Ovary (tissue), 9 donors: ENCODE results near the gene TLE2. TPM values are rescaled to one million over a fixed set of nuclear protein-coding genes. Genes with fewer than 3 reads are reported as not detected.
A peak's percentile ranks its signal among the peaks of the same experiment; 100 is the strongest.

ENCODE experiments used
- DNase-seq, 5 donors: peaks; one replicate each; pipeline ENCODE4 v3.0.0-alpha.2; 2019 to 2020
- H3K27ac ChIP-seq, 2 donors: fragments of 200-600 bp; one replicate each; pipeline versions ENCODE4 v1.5.1 to v1.8.0; 2019 to 2022
- H3K27me3 ChIP-seq: fragments of 200-600 bp; one replicate; pipeline ENCODE4 v1.8.0; 2022
- H3K36me3 ChIP-seq: fragments of 200-600 bp; sonication (generic); one replicate; pipeline ENCODE4 v1.5.1; 2019
- H3K4me1 ChIP-seq: one replicate; pipeline ENCODE4 v1.8.1; 2013; ENCODE audit warnings: mild to moderate bottlenecking, moderate library complexity; ENCODE audit not compliant: insufficient read depth
- H3K4me3 ChIP-seq: fragments of 200-600 bp; sonication (generic); one replicate; pipeline ENCODE4 v1.5.1; 2017
- H3K9me3 ChIP-seq, 2 donors: fragments of 200-600 bp in 1 of 2; sonication (generic) in 1 of 2; one replicate each; pipeline versions ENCODE4 v1.5.1 to v1.8.1; 2013 to 2019; ENCODE audit warnings: mild to moderate bottlenecking in 1 of 2, moderate library complexity in 1 of 2
- CTCF ChIP-seq, 3 donors: fragments of 450-650 bp in 2 of 3; fragments of 200-600 bp in 1 of 3; IDR thresholded peaks; one replicate each; pipeline versions ENCODE4 v1.5.1 to v1.8.0; 2016 to 2022; ENCODE audit warnings: antibody characterized with exemption in 3 of 3, mild to moderate bottlenecking in 1 of 3
- EP300 ChIP-seq: sonication (generic); formaldehyde crosslinking; IDR thresholded peaks from one replicate; pipeline ENCODE4 v1.6.1; 2017; ENCODE audit warnings: antibody characterized with exemption
- POLR2A ChIP-seq: fragments of 450-650 bp; IDR thresholded peaks from one replicate; pipeline ENCODE4 v1.6.1; 2017; ENCODE audit warnings: antibody characterized with exemption, mild to moderate bottlenecking, moderate library complexity
- WGBS, 3 donors: extraction: QIAGEN DNeasy Blood & Tissue Kit in 1 of 3; methylation state at CpG; one replicate each; pipeline versions ENCODE4 v1.1.5 to v1.1.7; 2013 to 2017; 5-methylcytosine and 5-hydroxymethylcytosine counted together
- intact Hi-C, 4 donors: fragments of 100-400 bp; cut with DNase I; formaldehyde crosslinking; loops; one replicate each; pipeline versions ENCODE4 v1.11.0 to v1.15.1; 2022 to 2023
- polyA plus RNA-seq, 2 donors: library from polyadenylated mRNA; stranded (reverse); fragments of 200-250 nt in 1 of 2; fragments of 350-450 nt in 1 of 2; fragmentation: Illumina TruSeq in 1 of 2; extraction: RNeasy Lipid Tissue Mini Kit (QIAGEN cat#74804) in 1 of 2; gene quantifications; one replicate each; pipeline ENCODE4 v1.2.3, GENCODE V29; 2013 to 2014
- total RNA-seq, 7 donors: library from RNA; depleted of rRNA in 2 of 7; stranded (reverse); fragments of >200 nt in 2 of 7; fragmentation: NEBNext Ultra II Directional in 3 of 7; extraction: Animal tissue kit (Norgen Biotek cat#: 25700) in 3 of 7; gene quantifications; one replicate each; pipeline versions ENCODE4 v1.1.0 to v1.2.4, GENCODE V29; 2016 to 2023
- donor health status: DM: no; HTN: no; CAD: no; lungs with moderate emphysema.
- donor health status: DM: no; HTN: no; CAD: no.
- donor health status: Bipolar disorder and iron deficiency.
- donor health status: DM: yes; HTN: yes; CAD: no.
- donor health status: DM: no; HTN: no; CAD: no.
- donor health status: DM: yes; HTN: yes; CAD: no.

TLE2 gene
- total and polyA plus RNA-seq, 9 donors: 15.1 to 43.9 (median 35.0) TPM

DNA sequence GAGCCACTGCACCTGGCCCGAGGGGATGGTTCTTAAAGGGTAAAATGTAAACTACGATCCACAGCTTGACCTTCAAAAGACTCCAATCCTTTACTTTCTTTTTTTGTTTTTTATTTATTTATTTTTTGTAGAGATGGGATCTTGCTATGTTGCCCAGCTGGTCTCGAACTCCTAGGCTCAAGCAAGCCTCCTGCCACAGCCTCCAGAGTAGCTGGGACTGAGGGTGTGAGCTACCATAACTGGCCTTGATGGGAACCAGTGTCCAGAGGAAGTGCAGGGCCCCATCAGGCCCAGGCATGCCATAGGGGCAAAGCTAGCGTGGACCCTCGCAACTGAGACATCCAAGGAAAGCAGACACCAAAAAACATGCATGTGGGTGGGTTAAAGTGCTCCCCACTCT is 66.0 kb downstream of the TLE2 start:
- TF ChIP-seq EP300 (no peak), POLR2A (no peak), CTCF (IDR thresholded peaks at IDR 0.05) (no peak)
- Histone ChIP-seq H3K4me1 (no peaks in the 10 kb centered on the region), H3K27me3 (no peaks in the 10 kb centered on the region), H3K36me3 (no peaks in the 10 kb centered on the region), H3K9me3 (no peaks in the 10 kb centered on the region), H3K27ac (no peak overlapping the region), H3K4me3 (no peak overlapping the region)
- intact Hi-C loops: loop anchor here in 2 of 4 donors (5.0 to 10.0 kb wide), 2 partner anchors 132 to 199 kb away; partner anchors contain the start of gene GNA11 (in 1 of the 2)
- WGBS, 3 donors: 79 to 88% (median 80%) methylated on average over 5 of the region's 5 CpGs
- DNase-seq: no peak

- intact Hi-C loops: loop anchor here in 2 of 4 donors (5.0 to 10.0 kb wide), 2 partner anchors 133 to 200 kb away; partner anchors contain the start of gene GNA11 (in 1 of the 2)
- Histone ChIP-seq H3K9me3 (no peaks in the 10 kb centered on the region), H3K4me3 (no peak overlapping the region), H3K4me1 (no peaks in the 10 kb centered on the region), H3K27me3 (no peaks in the 10 kb centered on the region), H3K36me3 (no peaks in the 10 kb centered on the region), H3K27ac (no peak overlapping the region)
- TF ChIP-seq POLR2A (no peak), CTCF (IDR thresholded peaks at IDR 0.05) (peak; percentile 44 to 95 (median 95))
- WGBS, 3 donors: 17 to 28% (median 22%) methylated on average over 17 of the region's 17 CpGs
- peak in 2 of 5 donors; percentile 50 to 69 for DNase-seq
Observed at GRCh38 chr19:2962018-2962670, 66.9 kb downstream of the TLE2 start.

DNA sequence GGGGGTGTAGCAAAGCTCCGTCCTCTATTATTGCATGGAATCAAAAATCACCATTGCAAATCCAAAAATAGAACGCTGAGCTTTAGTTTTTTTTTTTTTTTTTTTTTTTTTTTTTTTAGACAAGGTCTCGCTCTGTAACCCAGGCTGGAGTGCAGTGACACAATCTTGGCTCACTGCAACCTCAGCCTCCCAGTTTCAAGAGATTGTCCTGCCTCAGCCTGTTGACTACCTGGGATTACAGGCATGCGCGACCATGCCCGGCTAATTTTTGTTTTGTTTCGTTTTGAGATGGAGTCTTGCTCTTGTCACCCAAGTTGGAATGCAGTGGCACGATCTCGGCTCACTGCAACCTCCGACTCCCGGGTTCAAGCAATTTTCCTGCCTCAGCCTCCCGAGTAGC is 69.0 kb downstream of the TLE2 start:
- intact Hi-C loops: loop anchor here in 2 of 4 donors (5.0 to 10.0 kb wide), 2 partner anchors 135 to 202 kb away; partner anchors contain the start of gene GNA11 (in 1 of the 2)
- H3K36me3 ChIP-seq: no peaks in the 10 kb centered on the region
- WGBS, 3 donors: 79 to 84% (median 80%) methylated on average over 12 of the region's 12 CpGs
- H3K27me3 ChIP-seq: no peaks in the 10 kb centered on the region
- H3K27ac ChIP-seq: no peak overlapping the region
- no peaks in the 10 kb centered on the region for H3K9me3 ChIP-seq
- no peak for TF ChIP-seq CTCF (IDR thresholded peaks at IDR 0.05)
- no peak for TF ChIP-seq EP300
- no peak for TF ChIP-seq POLR2A
- DNase-seq: no peak
- no peaks in the 10 kb centered on the region for H3K4me1 ChIP-seq
- H3K4me3 ChIP-seq: no peak overlapping the region

- Histone ChIP-seq H3K27ac (no peak overlapping the region), H3K36me3 (no peaks in the 10 kb centered on the region), H3K27me3 (no peaks in the 10 kb centered on the region), H3K9me3 (no peaks in the 10 kb centered on the region), H3K4me3 (no peak overlapping the region), H3K4me1 (no peaks in the 10 kb centered on the region)
- no peak for TF ChIP-seq EP300
- no peak for TF ChIP-seq POLR2A
- no peak for TF ChIP-seq CTCF (IDR thresholded peaks at IDR 0.05)
- DNase-seq: no peak
- 88 to 94% (median 90%) methylated on average over 5 of the region's 5 CpGs for WGBS, 3 donors
- intact Hi-C loops: loop anchor here (5.0 to 10.0 kb wide), 5 partner anchors 118 to 205 kb away; no protein-coding TSS in a partner anchor
Observed at GRCh38 chr19:2957160-2957559, 71.9 kb downstream of the TLE2 start.
